Activated CD8-positive, alpha-beta T cell treated with anti-CD3 and anti-CD28 coated beads for 36 hours (primary cell): ENCODE results near the gene OBSCN. TPM values are rescaled to one million over a fixed set of nuclear protein-coding genes. Genes with fewer than 3 reads are reported as not detected.

Experiments
- ATAC-seq: fragments of 200-7000 bp; cut with Tn5 transposase; one replicate; pipeline ENCODE4 v1.10.0; 2021; ENCODE audit warnings: mild to moderate bottlenecking, moderate library complexity
- CTCF ChIA-PET: fragments of 350-600 bp; sonication (Branson Sonifier 250); formaldehyde crosslinking; loops from one replicate; lab custom pipeline; 2021; ENCODE audit warnings: antibody characterized with exemption; lab: Charles Lee
- POLR2A ChIA-PET: fragments of 350-600 bp; sonication (Branson Sonifier 250); formaldehyde crosslinking; loops from one replicate; lab custom pipeline; 2021; ENCODE audit warnings: antibody characterized with exemption; lab: Charles Lee
- DNase-seq: peaks from one replicate; pipeline ENCODE4 v3.0.0-alpha.2; 2020
- H3K27ac Mint-ChIP-seq: one replicate; pipeline ENCODE4 v1.8.0; 2021; ENCODE audit warnings: mild to moderate bottlenecking, mixed read lengths
- H3K27me3 Mint-ChIP-seq: one replicate; pipeline ENCODE4 v1.8.0; 2021; ENCODE audit warnings: mixed read lengths
- H3K36me3 Mint-ChIP-seq: one replicate; pipeline ENCODE4 v1.8.0; 2021; ENCODE audit warnings: low read depth, mixed read lengths
- H3K4me1 Mint-ChIP-seq: one replicate; pipeline ENCODE4 v1.8.0; 2021; ENCODE audit warnings: low read depth, mixed read lengths
- H3K4me3 Mint-ChIP-seq: one replicate; pipeline ENCODE4 v1.8.0; 2021; ENCODE audit warnings: mild to moderate bottlenecking, moderate library complexity, mixed read lengths
- H3K9me3 Mint-ChIP-seq: one replicate; pipeline ENCODE4 v1.8.0; 2021; ENCODE audit warnings: mixed read lengths
- CTCF ChIP-seq: fragments of 200-600 bp; IDR thresholded peaks from one replicate; pipeline ENCODE4 v1.8.0; 2022; ENCODE audit warnings: antibody characterized with exemption, mild to moderate bottlenecking
- intact Hi-C: fragments of 100-400 bp; cut with micrococcal nuclease; formaldehyde crosslinking; loops from one replicate; pipeline ENCODE4 v1.10.0; 2022
- total RNA-seq, 2 experiments: library from RNA; stranded (reverse); gene quantifications; one replicate each; pipeline ENCODE4 v1.2.3, GENCODE V29; 2021

The OBSCN gene
- total RNA-seq, 2 experiments from 2014 or later, result 21.6 to 23.7 TPM

GRCh38 chr1:228222548-228222947, 14.7 kb downstream of the OBSCN start:
- ChIA-PET CTCF (no interaction called here), POLR2A (no interaction called here)
- peaks cover 11% of the 10 kb centered on the region for H3K9me3 Mint-ChIP-seq
- no peak for ATAC-seq
- H3K4me1 Mint-ChIP-seq, result no peaks in the 10 kb centered on the region
- no peaks in the 10 kb centered on the region for H3K27me3 Mint-ChIP-seq
- no peak overlapping the region for H3K27ac Mint-ChIP-seq
- no peak for TF ChIP-seq CTCF
- peaks cover 38% of the 10 kb centered on the region for H3K36me3 Mint-ChIP-seq
- no peak for DNase-seq
- H3K4me3 Mint-ChIP-seq, result no peak overlapping the region
- intact Hi-C loops, result no loop called here

GRCh38 chr1:228224198-228225164, 16.6 kb downstream of the OBSCN start:
- intact Hi-C loops, result no loop called here
- Mint-ChIP-seq H3K4me1 (peaks cover 2% of the 10 kb centered on the region), H3K27ac (no peak overlapping the region), H3K9me3 (peaks cover 11% of the 10 kb centered on the region), H3K4me3 (no peak overlapping the region), H3K27me3 (no peaks in the 10 kb centered on the region), H3K36me3 (peaks cover 44% of the 10 kb centered on the region)
- no peak for TF ChIP-seq CTCF
- ChIA-PET POLR2A (no interaction called here), CTCF (interaction anchor here (1.1 to 1.3 kb wide), 2 partner anchors 12 to 60 kb away, joined by 3 read pairs; no protein-coding TSS in a partner anchor)
- no peak for ATAC-seq
- no peak for DNase-seq

GRCh38 chr1:228225165-228225710, 17.4 kb downstream of the OBSCN start:
- no peak for ATAC-seq
- no peaks in the 10 kb centered on the region for H3K27me3 Mint-ChIP-seq
- peaks cover 11% of the 10 kb centered on the region for H3K9me3 Mint-ChIP-seq
- no peak overlapping the region for H3K4me3 Mint-ChIP-seq
- H3K27ac Mint-ChIP-seq, result no peak overlapping the region
- peaks cover 2% of the 10 kb centered on the region for H3K4me1 Mint-ChIP-seq
- ChIA-PET POLR2A (no interaction called here), CTCF (interaction anchor here (1.1 to 1.3 kb wide), 2 partner anchors 12 to 60 kb away, joined by 3 read pairs; no protein-coding TSS in a partner anchor)
- H3K36me3 Mint-ChIP-seq, result peaks cover 47% of the 10 kb centered on the region
- no peak for DNase-seq
- intact Hi-C loops, result no loop called here
- TF ChIP-seq CTCF, result no peak

GRCh38 chr1:228225740-228226139, 17.9 kb downstream of the OBSCN start:
- intact Hi-C loops, result no loop called here
- Mint-ChIP-seq H3K4me3 (no peak overlapping the region), H3K27ac (no peak overlapping the region), H3K9me3 (peaks cover 11% of the 10 kb centered on the region), H3K36me3 (peaks cover 51% of the 10 kb centered on the region), H3K27me3 (no peaks in the 10 kb centered on the region), H3K4me1 (peaks cover 2% of the 10 kb centered on the region)
- POLR2A ChIA-PET, result no interaction called here
- ATAC-seq, result no peak
- CTCF ChIA-PET, result no interaction called here
- DNase-seq, result no peak
- TF ChIP-seq CTCF, result no peak
